Muscle of leg (tissue), 11 donors: ENCODE data around the gene AUTS2. TPM values are rescaled to one million over a fixed set of nuclear protein-coding genes. Genes with fewer than 3 reads are reported as not detected.

Experiments used
- DNase-seq: peaks from one replicate; pipeline ENCODE4 v3.0.0; 2013
- H3K27ac ChIP-seq: one replicate; pipeline ENCODE4 v1.5.1; 2013; ENCODE audit warnings: mild to moderate bottlenecking, low read length, control low read depth
- H3K27me3 ChIP-seq: one replicate; pipeline ENCODE4 v1.6.1; 2013; ENCODE audit warnings: low read length; ENCODE audit not compliant: control insufficient read depth, insufficient read depth
- H3K36me3 ChIP-seq: one replicate; pipeline ENCODE4 v1.6.1; 2013; ENCODE audit warnings: low read length; ENCODE audit not compliant: control insufficient read depth, insufficient read depth
- H3K4me1 ChIP-seq: one replicate; pipeline ENCODE4 v1.6.1; 2013; ENCODE audit warnings: low read length; ENCODE audit not compliant: control insufficient read depth, insufficient read depth
- H3K4me3 ChIP-seq: one replicate; pipeline ENCODE4 v1.5.1; 2013; ENCODE audit warnings: low read length, control low read depth
- H3K9me3 ChIP-seq: replicated peaks from 2 replicates; pipeline ENCODE4 v1.6.1; 2013; ENCODE audit warnings: low read depth, low read length; ENCODE audit not compliant: control insufficient read depth
- WGBS: methylation state at CpG from one replicate; pipeline ENCODE4 v1.1.5; 2013; ENCODE audit warnings: missing lambda C conversion rate; ENCODE audit not compliant: insufficient coverage; 5-methylcytosine and 5-hydroxymethylcytosine counted together
- polyA plus RNA-seq, 8 donors: library from polyadenylated mRNA; unstranded; fragments of 120-200 nt; gene quantifications; one replicate each; pipeline versions ENCODE4 v1.2.1 to v1.2.3, GENCODE V29; 2013; ENCODE audit warnings: inconsistent platforms in 1 of 8, low replicate concordance in 1 of 8; ENCODE audit not compliant: insufficient read length in 8 of 8, insufficient read depth in 1 of 8
- total RNA-seq: library from RNA; stranded (reverse); fragments of 120-200 nt; gene quantifications from one replicate; pipeline ENCODE4 v1.2.4, GENCODE V29; 2013

AUTS2 gene
- total and polyA plus RNA-seq, 9 donors: 28.6 to 92.3 (median 58.8) TPM

- no peak for DNase-seq
- Histone ChIP-seq H3K9me3 (no peaks in the 10 kb centered on the region), H3K4me3 (no peak overlapping the region), H3K4me1 (no peaks in the 10 kb centered on the region), H3K27me3 (no peaks in the 10 kb centered on the region), H3K27ac (no peak overlapping the region), H3K36me3 (no peaks in the 10 kb centered on the region)
- WGBS: 72% methylated on average over 5 of the region's 5 CpGs
Observed at GRCh38 chr7:69710768-69711438, 112.6 kb downstream of the AUTS2 start.

GRCh38 chr7:69714886-69715576 is 116.8 kb downstream of the AUTS2 start:
- DNase-seq: no peak
- Histone ChIP-seq H3K4me3 (no peak overlapping the region), H3K27ac (no peak overlapping the region), H3K27me3 (no peaks in the 10 kb centered on the region), H3K36me3 (no peaks in the 10 kb centered on the region), H3K9me3 (no peaks in the 10 kb centered on the region), H3K4me1 (peaks cover 4% of the 10 kb centered on the region)
- 64% methylated on average over 1 of the region's 2 CpGs for WGBS

- Histone ChIP-seq H3K27me3 (no peaks in the 10 kb centered on the region), H3K9me3 (no peaks in the 10 kb centered on the region), H3K4me3 (no peak overlapping the region), H3K4me1 (peaks cover 4% of the 10 kb centered on the region), H3K36me3 (no peaks in the 10 kb centered on the region), H3K27ac (no peak overlapping the region)
- DNase-seq: peak; percentile 30
- WGBS: 44% methylated on average over 2 of the region's 2 CpGs
Observed at GRCh38 chr7:69717221-69717620, 118.9 kb downstream of the AUTS2 start.

- Histone ChIP-seq H3K9me3 (no peaks in the 10 kb centered on the region), H3K27ac (no peak overlapping the region), H3K4me3 (no peak overlapping the region), H3K36me3 (no peaks in the 10 kb centered on the region), H3K4me1 (peaks cover 4% of the 10 kb centered on the region), H3K27me3 (no peaks in the 10 kb centered on the region)
- no peak for DNase-seq
Observed at GRCh38 chr7:69719717-69720116, 121.4 kb downstream of the AUTS2 start.

GRCh38 chr7:69722843-69723242 is 124.6 kb downstream of the AUTS2 start:
- Histone ChIP-seq H3K27me3 (no peaks in the 10 kb centered on the region), H3K4me1 (no peaks in the 10 kb centered on the region), H3K27ac (no peak overlapping the region), H3K36me3 (no peaks in the 10 kb centered on the region), H3K4me3 (no peak overlapping the region), H3K9me3 (no peaks in the 10 kb centered on the region)
- WGBS: 17% methylated on average over 1 of the region's 4 CpGs
- peak; percentile 35 for DNase-seq

- H3K4me1 ChIP-seq: no peaks in the 10 kb centered on the region
- no CpG with 5 or more reads among the region's 1 CpG for WGBS
- no peak overlapping the region for H3K27ac ChIP-seq
- no peaks in the 10 kb centered on the region for H3K36me3 ChIP-seq
- no peak for DNase-seq
- no peak overlapping the region for H3K4me3 ChIP-seq
- no peaks in the 10 kb centered on the region for H3K27me3 ChIP-seq
- H3K9me3 ChIP-seq: no peaks in the 10 kb centered on the region
Observed at GRCh38 chr7:69723663-69724062, 125.4 kb downstream of the AUTS2 start.

- H3K9me3 ChIP-seq: no peaks in the 10 kb centered on the region
- no peak overlapping the region for H3K4me3 ChIP-seq
- H3K27ac ChIP-seq: no peak overlapping the region
- no peaks in the 10 kb centered on the region for H3K4me1 ChIP-seq
- H3K27me3 ChIP-seq: no peaks in the 10 kb centered on the region
- WGBS: no CpG with 5 or more reads among the region's 3 CpGs
- H3K36me3 ChIP-seq: no peaks in the 10 kb centered on the region
- no peak for DNase-seq
Observed at GRCh38 chr7:69728304-69728703, 130.0 kb downstream of the AUTS2 start.

GRCh38 chr7:69732203-69732602 is 133.9 kb downstream of the AUTS2 start:
- H3K27ac ChIP-seq: no peak overlapping the region
- DNase-seq: no peak
- H3K36me3 ChIP-seq: no peaks in the 10 kb centered on the region
- no peaks in the 10 kb centered on the region for H3K27me3 ChIP-seq
- H3K9me3 ChIP-seq: no peaks in the 10 kb centered on the region
- H3K4me1 ChIP-seq: no peaks in the 10 kb centered on the region
- no CpG with 5 or more reads among the region's 2 CpGs for WGBS
- no peak overlapping the region for H3K4me3 ChIP-seq

GRCh38 chr7:69735582-69735981 is 137.3 kb downstream of the AUTS2 start:
- WGBS: 100% methylated on average over 1 of the region's 2 CpGs
- H3K4me1 ChIP-seq: peaks cover 22% of the 10 kb centered on the region
- H3K4me3 ChIP-seq: no peak overlapping the region
- no peaks in the 10 kb centered on the region for H3K9me3 ChIP-seq
- no peaks in the 10 kb centered on the region for H3K27me3 ChIP-seq
- no peak for DNase-seq
- H3K27ac ChIP-seq: no peak overlapping the region
- no peaks in the 10 kb centered on the region for H3K36me3 ChIP-seq

GRCh38 chr7:69736126-69736810 is 138.0 kb downstream of the AUTS2 start:
- DNase-seq: no peak
- Histone ChIP-seq H3K4me3 (no peak overlapping the region), H3K36me3 (no peaks in the 10 kb centered on the region), H3K9me3 (no peaks in the 10 kb centered on the region), H3K4me1 (peaks cover 22% of the 10 kb centered on the region), H3K27ac (no peak overlapping the region), H3K27me3 (no peaks in the 10 kb centered on the region)
- no CpG with 5 or more reads among the region's 3 CpGs for WGBS
